ENCODE results near the gene PLEKHF1. TPM values are rescaled to one million over a fixed set of nuclear protein-coding genes. Genes with fewer than 3 reads are reported as not detected.

Gene PLEKHF1
- total RNA-seq: 100 to 1,000 TPM in 3 of 4 donors, 10 to 100 TPM in 1; 69.1 to 164 (median 135) TPM

GRCh38 chr19:29665215-29665825 lies at the start of gene PLEKHF1:
TSS of gene PLEKHF1 (plus strand) at chr19:29665461. CDS start at chr19:29673840, 8,379 bp downstream.
- Histone ChIP-seq H3K4me3 (peak within 1 kb of the TSS; percentile 94 to 99 (median 97)), H3K4me1 (peaks cover 56 to 66% of the 10 kb centered on the region in 2 donors), H3K27ac (peak within 1 kb of the TSS; percentile 94 to 100 (median 98)), H3K36me3 (no peaks in the 10 kb centered on the region), H3K27me3 (no peaks in the 10 kb centered on the region), H3K9me3 (no peaks in the 10 kb centered on the region)
- peak in 1 of 5 experiments; percentile 17 for TF ChIP-seq CTCF (IDR thresholded peaks at IDR 0.05 in 4 of 5, conservative IDR thresholded peaks at IDR 0.05 in 1 of 5)
- TF ChIP-seq POLR2A (IDR thresholded peaks at IDR 0.05): peak; percentile 97 to 99
- in situ Hi-C loops (cut with MboI; ENCODE audit: low sequenced_read_pairs in 4 of 4) (loop anchor here in 2 of 4 donors (10.0 kb wide), 1 partner anchor 49 kb away; the partner anchor contains the start of gene C19orf12 (in 2 of the 2)), intact Hi-C loops (cut with DNase I; ENCODE audit: low total_unique reads) (loop anchor here (1.0 to 5.0 kb wide), 3 partner anchors 26 to 1158 kb away; no protein-coding TSS in a partner anchor)
- ATAC-seq (peak; percentile 66 to 67), DNase-seq (peak; percentile 88 to 93)

GRCh38 chr19:29615891-29616425 lies 49.3 kb upstream of the PLEKHF1 start:
- Histone ChIP-seq H3K27ac (no peak overlapping the region), H3K9me3 (no peaks in the 10 kb centered on the region), H3K36me3 (peaks cover 0 to 60% of the 10 kb centered on the region in 2 donors), H3K27me3 (no peaks in the 10 kb centered on the region), H3K4me3 (no peak overlapping the region), H3K4me1 (no peaks in the 10 kb centered on the region)
- intact Hi-C loops (cut with DNase I; ENCODE audit: low total_unique reads): no loop called here
- DNase-seq (no peak), ATAC-seq (no peak)
- TF ChIP-seq POLR2A (IDR thresholded peaks at IDR 0.05): no peak
- TF ChIP-seq CTCF (IDR thresholded peaks at IDR 0.05 in 4 of 5, conservative IDR thresholded peaks at IDR 0.05 in 1 of 5): no peak
- in situ Hi-C loops (cut with MboI; ENCODE audit: low sequenced_read_pairs in 4 of 4): loop anchor here in 2 of 4 donors (25.0 kb wide), 1 partner anchor 404 kb away; the partner anchor contains the start of gene UQCRFS1 (in 2 of the 2)

GRCh38 chr19:29616541-29616940 lies 48.7 kb upstream of the PLEKHF1 start:
- no peak for DNase-seq
- no peaks in the 10 kb centered on the region for H3K27me3 ChIP-seq
- TF ChIP-seq CTCF (IDR thresholded peaks at IDR 0.05 in 4 of 5, conservative IDR thresholded peaks at IDR 0.05 in 1 of 5): no peak
- TF ChIP-seq POLR2A (IDR thresholded peaks at IDR 0.05): no peak
- no peaks in the 10 kb centered on the region for H3K4me1 ChIP-seq
- no peaks in the 10 kb centered on the region for H3K9me3 ChIP-seq
- in situ Hi-C loops (cut with MboI; ENCODE audit: low sequenced_read_pairs in 4 of 4): loop anchor here in 2 of 4 donors (25.0 kb wide), 1 partner anchor 404 kb away; the partner anchor contains the start of gene UQCRFS1 (in 2 of the 2)
- ATAC-seq: no peak
- H3K4me3 ChIP-seq: no peak overlapping the region
- peaks cover 0 to 54% of the 10 kb centered on the region in 2 donors for H3K36me3 ChIP-seq
- intact Hi-C loops (cut with DNase I; ENCODE audit: low total_unique reads): no loop called here
- no peak overlapping the region for H3K27ac ChIP-seq

DNA sequence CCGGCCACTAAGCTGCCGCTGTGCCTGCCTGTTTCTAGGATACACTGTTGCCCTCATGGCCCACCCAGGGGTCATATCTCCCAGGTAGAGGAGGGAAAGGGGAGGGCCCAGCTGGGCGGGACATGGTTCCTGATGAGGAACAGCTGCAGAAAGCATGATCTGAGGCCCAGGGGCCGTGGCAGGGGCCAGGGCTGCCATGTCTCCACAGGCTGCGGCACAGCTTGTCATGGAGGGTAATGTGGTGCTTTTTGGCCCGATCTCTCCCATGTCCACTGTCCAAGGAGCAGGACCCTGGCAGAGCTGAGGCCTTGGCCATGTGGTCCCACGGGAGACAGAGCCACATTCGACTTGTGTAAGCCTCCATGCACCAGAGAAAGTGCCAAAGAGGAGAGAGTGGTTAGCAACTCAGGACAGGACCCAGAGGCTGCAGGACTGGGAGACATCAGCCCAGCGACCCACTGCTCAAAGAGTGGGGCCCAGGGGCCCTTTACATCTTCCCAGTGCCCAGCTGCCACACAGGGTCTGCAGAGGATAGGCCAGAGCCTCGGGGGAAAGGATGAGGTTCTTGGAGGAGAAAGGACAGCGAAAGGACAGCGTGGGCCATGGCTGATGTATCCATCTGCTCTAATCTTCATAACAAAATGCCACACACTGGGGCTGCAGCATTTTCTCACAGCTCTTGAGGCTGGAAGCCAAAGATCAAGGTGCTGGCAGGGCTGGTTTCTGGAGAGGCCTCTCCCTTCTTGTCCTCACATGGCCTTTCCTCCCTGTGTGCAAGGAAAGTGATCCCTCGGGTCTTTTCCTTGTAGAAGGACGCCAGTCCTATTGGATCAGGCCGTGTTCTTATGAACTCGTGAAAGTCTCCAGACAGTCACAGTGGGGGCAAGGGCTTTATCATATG lies 47.6 kb upstream of the PLEKHF1 start:
- Histone ChIP-seq H3K4me3 (no peak overlapping the region), H3K27me3 (no peaks in the 10 kb centered on the region), H3K36me3 (peaks cover 0 to 44% of the 10 kb centered on the region in 2 donors), H3K9me3 (no peaks in the 10 kb centered on the region), H3K4me1 (no peaks in the 10 kb centered on the region), H3K27ac (no peak overlapping the region)
- no peak for DNase-seq
- in situ Hi-C loops (cut with MboI; ENCODE audit: low sequenced_read_pairs in 4 of 4): loop anchor here in 2 of 4 donors (25.0 kb wide), 1 partner anchor 405 kb away; the partner anchor contains the start of gene UQCRFS1 (in 2 of the 2)
- intact Hi-C loops (cut with DNase I; ENCODE audit: low total_unique reads): no loop called here
- no peak for TF ChIP-seq POLR2A (IDR thresholded peaks at IDR 0.05)
- no peak for TF ChIP-seq CTCF (IDR thresholded peaks at IDR 0.05 in 4 of 5, conservative IDR thresholded peaks at IDR 0.05 in 1 of 5)
- ATAC-seq: no peak

Data from gastrocnemius medialis (tissue), 4 donors.